ENCODE measurements around the gene SMCO2. TPM values are rescaled to one million over a fixed set of nuclear protein-coding genes. Genes with fewer than 3 reads are reported as not detected.

SMCO2 gene
- total and polyA plus RNA-seq, 2 of the 8 experiments (the other 6 are each of a cell fraction or from before 2014, with no cell fraction given): 0.24 to 0.80 TPM

DNA sequence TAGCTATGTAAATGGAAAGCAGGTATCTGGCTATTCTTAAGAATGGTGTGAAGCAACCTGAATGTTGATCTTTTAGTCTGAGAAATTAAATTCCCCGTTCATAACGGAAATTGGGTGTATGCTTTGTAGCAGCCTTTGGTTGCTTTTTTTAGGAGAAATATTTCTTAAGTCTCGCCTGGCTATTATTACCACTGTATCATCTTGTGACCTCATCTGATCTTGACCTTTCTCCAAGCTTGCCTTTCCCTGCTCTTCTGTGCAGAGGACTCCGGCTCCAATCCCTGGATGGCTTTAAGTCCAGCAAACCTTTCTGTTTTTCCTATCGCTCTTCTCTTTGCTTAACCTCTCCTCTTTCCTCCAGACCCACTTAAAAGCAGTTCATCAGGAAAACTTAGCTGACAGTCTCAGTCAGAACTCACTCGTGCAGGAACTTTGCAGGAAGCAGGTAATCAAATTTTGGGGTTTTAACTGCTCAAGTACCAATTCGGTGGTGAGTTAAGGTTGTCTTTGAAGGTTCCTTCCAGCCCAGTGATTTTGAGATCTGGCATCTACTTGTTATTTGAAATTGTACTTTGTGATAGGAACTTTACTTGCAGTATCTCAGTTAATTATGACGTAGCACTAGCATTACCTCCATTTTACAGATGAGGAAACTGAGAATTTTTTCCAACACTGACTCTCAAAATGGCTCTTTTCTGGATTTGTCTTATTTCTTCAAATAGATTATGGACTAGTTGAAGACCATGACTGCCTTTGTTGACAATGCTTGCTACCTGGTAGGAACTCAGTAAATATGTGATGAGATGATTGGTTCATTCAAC lies 91.5 kb downstream of the SMCO2 start:
- no peaks in the 10 kb centered on the region for H3K9me3 ChIP-seq (ENCODE audit: insufficient read depth in 2 of 2, low read depth in 1 of 2, low read length in 1 of 2)
- TF ChIP-seq TAF1 (IDR thresholded peaks at IDR 0.05; ENCODE audit: low read depth, low read length) (no peak), ZNF274 (IDR thresholded peaks at IDR 0.05; ENCODE audit: borderline replicate concordance, extremely low read depth, low read length) (no peak), HDAC2 (IDR thresholded peaks at IDR 0.05; ENCODE audit: borderline replicate concordance in 1 of 2, low read depth in 2 of 2, low read length in 2 of 2) (no peak), MAFK (IDR thresholded peaks at IDR 0.05; ENCODE audit: low read depth, low read length) (no peak)
- H3K36me3 ChIP-seq (ENCODE audit: control insufficient read depth in 2 of 4, insufficient read depth in 4 of 4, low read length in 3 of 4): no peaks in the 10 kb centered on the region
- H3K4ac ChIP-seq (replicated peaks; ENCODE audit: insufficient read length, low read depth, low read length): no peak overlapping the region
- no peaks in the 10 kb centered on the region for H4K20me1 ChIP-seq (replicated peaks in 1 of 2; ENCODE audit: control insufficient read depth in 1 of 2, insufficient read depth in 2 of 2, low read length in 2 of 2)
- H3K27me3 ChIP-seq (replicated peaks in 1 of 4; ENCODE audit: control insufficient read depth in 3 of 4, extremely low read depth in 1 of 4, insufficient read depth in 3 of 4, low read length in 3 of 4): no peaks in the 10 kb centered on the region; a peak in 1 of 7 replicates
- H2AK5ac ChIP-seq (ENCODE audit: low read depth, low read length): no peak overlapping the region
- H3K79me2 ChIP-seq (ENCODE audit: control insufficient read depth in 1 of 2, insufficient read depth in 2 of 2, low read length in 2 of 2): peaks cover 0 to 36% of the 10 kb centered on the region in 2 experiments; a peak in 2 of 4 replicates
- no peak overlapping the region for H2AFZ ChIP-seq (ENCODE audit: low read length)
- no peak overlapping the region for H3K56ac ChIP-seq (replicated peaks; ENCODE audit: insufficient read length, low read depth, low read length)
- no peak overlapping the region for H3K9ac ChIP-seq (replicated peaks in 1 of 4; ENCODE audit: extremely low read depth in 1 of 4, low read depth in 3 of 4, low read length in 3 of 4)
- H3K27ac ChIP-seq (ENCODE audit: low read depth, low read length): no peak overlapping the region
- H3K14ac ChIP-seq (ENCODE audit: insufficient read length): no peak overlapping the region
- H4K8ac ChIP-seq (ENCODE audit: extremely low read depth, insufficient read depth, low read length): no peak overlapping the region
- no peak overlapping the region for H2BK5ac ChIP-seq (ENCODE audit: low read depth, low read length)
- no peak overlapping the region for H3K4me2 ChIP-seq (ENCODE audit: insufficient read depth in 1 of 2, low read depth in 2 of 2, low read length in 2 of 2)
- no peak overlapping the region for H4K5ac ChIP-seq (ENCODE audit: insufficient read length, low read depth, low read length)
- CTCF ChIA-PET (ENCODE audit: partially characterized antibody): interaction anchor here (0.6 to 2.1 kb wide), 3 partner anchors 17 to 74 kb away, joined by 3 to 8 read pairs (median 4); no protein-coding TSS in a partner anchor
- H3K4me1 ChIP-seq (replicated peaks in 1 of 4; ENCODE audit: control insufficient read depth in 3 of 4, insufficient read depth in 4 of 4, low read length in 3 of 4): peaks cover 0 to 10% (median 5%) of the 10 kb centered on the region in 4 experiments; a peak in 5 of 7 replicates
- POLR2A ChIA-PET (ENCODE audit: partially characterized antibody): interaction anchor here (1.9 kb wide), 1 partner anchor 13 kb away, joined by 4 read pairs; the partner anchor contains the start of gene PPFIBP1
- peaks cover 8% of the 10 kb centered on the region; the same call in 1 of the 2 replicates for H3K79me1 ChIP-seq (ENCODE audit: low read depth, low read length)
- WGBS, 2 experiments (ENCODE audit: extremely low coverage in 1 of 2, insufficient coverage in 1 of 2, insufficient read length in 1 of 2, insufficient replicate concordance in 2 of 2, low coverage in 1 of 2, low lambda C conversion rate in 2 of 2, missing lambda C conversion rate in 1 of 2): 86% methylated on average over 8 of the region's 8 CpGs; no CpG with 5 or more reads in 1 of the 2 experiments
- no peak overlapping the region for H3K18ac ChIP-seq (ENCODE audit: extremely low read depth, low read length)
- H3K23me2 ChIP-seq (ENCODE audit: low read depth, low read length): no peaks in the 10 kb centered on the region
- no peak overlapping the region for H2BK120ac ChIP-seq (replicated peaks; ENCODE audit: low read depth, low read length)
- H3K4me3 ChIP-seq (ENCODE audit: extremely low read depth in 1 of 4, insufficient read depth in 2 of 4, low read depth in 3 of 4, low read length in 4 of 4): no peak overlapping the region
- H2BK15ac ChIP-seq (ENCODE audit: low read length): no peak overlapping the region
- H3K23ac ChIP-seq (ENCODE audit: insufficient read length): no peak overlapping the region
- H2BK20ac ChIP-seq (ENCODE audit: low read length): no peak overlapping the region
- DNase-seq (ENCODE audit: low read depth in 1 of 2, low spot score in 2 of 2) (no peak), FAIRE-seq (no peak)
- no peak overlapping the region for H4K91ac ChIP-seq (replicated peaks; ENCODE audit: insufficient read length, low read length)
- no peak overlapping the region for H2BK12ac ChIP-seq (ENCODE audit: low read depth, low read length)

Data from H1 (cell line).